IPS DF 4.7 (cell line): ENCODE data around the gene CADM1.

ENCODE experiments used
- DNase-seq: peaks from one replicate; pipeline ENCODE4 v3.0.0-alpha.2; 2013; ENCODE audit warnings: low spot score; ENCODE audit errors: extremely low read depth

CADM1 gene

DNA sequence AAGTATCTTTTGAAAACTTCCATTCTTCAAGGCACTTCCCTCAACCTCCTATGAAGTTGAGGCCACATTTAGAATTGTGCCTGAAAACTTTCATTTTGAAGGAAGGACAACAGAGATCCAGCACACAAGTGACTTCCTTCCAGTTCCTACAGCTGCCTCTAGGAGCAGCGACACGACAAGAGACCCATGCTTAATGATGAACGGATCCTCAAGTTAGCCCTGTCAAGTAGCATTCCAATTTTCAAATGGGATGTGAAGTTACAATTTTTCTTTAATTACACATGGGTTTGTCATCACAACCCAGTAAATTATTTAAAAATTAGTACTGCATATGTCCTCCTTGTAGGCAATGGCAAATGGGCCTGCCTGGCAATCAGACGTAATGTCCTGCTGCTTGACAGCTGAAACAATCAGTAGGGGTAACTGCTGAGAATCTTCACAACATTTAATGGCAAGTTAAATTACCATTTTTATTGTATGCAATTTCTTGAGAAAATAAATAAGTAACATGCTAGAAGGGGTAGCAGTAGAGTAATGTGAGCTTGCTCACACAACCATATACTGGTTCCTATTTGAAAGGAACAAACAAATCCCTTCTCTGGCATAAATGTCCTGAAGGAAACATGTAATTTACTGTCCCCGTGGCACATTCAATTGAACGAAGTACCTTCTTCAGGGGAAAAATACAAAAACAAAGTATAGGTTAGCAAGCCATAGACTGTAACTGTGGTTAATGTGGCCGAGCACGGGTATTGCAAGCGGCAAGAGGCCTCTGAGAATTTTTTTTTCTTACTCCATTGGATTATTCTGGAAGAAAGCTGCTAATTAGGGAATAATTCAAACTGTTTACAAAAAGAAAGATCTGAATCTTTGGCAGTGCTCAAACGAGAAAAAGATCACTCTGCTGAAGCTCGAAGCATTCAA is 288.3 kb downstream of the CADM1 start:
- DNase-seq, result no peak

DNA sequence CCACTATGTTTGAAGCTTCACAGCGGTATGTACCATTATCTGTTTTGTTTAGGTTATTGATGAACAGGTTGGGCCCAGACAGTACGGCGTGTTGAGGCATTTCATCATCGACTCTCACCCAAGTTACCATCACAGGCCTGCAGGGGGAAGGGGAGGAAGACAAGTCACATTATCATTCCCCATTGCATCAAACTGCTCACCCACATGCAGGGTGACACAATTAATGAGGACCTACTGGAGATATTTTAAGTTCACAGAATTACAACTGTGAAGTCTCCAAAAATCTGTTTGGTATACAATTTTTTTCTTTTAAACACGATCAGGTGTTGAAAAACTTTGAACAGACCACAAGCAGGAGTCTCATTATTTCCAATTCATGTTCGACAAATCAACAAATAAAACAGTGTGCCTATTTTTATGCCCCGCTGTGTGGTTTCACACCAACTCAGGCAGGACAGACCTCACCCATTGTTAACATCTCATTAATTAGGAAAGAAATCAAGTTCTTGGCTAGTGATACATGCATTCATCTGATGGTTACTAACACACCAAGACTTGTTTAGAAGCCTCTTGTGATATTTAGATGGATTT is 289.5 kb downstream of the CADM1 start:
- DNase-seq, result no peak

DNA sequence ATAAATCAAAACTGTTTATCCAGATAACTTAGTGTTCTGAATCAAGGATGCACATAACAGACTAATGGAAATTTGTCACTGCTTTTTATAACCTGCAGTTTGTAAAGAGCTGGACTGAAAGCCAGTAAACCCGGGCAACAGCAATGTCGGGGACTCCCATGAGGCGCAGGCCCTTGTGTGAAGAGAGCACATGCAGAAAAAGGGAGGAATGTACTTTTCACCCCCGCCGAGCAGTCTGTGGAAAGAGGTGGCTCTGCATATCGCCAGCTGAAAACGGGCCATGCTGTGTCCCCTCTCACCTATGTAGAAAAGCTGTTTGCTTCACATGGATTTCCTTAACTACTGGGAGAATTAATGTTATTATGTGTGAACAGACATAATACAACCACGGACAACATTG is 291.2 kb downstream of the CADM1 start:
- no peak for DNase-seq

DNA sequence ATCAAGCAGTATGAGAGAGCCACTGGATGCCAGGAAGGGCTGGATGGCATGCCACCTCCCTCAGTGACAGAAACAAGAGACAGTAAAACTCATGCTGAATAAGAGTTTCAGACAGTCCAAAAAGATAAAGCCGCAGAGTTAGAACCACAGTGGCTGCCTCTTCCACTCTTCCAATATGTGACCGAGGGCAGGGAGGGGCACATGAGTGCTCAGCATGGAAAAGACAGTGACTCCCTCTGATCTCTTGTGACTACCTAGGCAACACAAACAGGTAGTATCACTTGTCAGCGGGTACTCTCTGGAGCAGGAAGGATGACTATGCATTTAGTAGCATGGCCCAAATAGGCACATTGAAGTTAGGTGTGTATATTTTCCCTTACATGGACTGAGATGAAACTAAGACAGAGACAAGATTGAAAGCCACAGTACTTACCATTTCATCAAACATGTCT is 295.4 kb downstream of the CADM1 start:
- no peak for DNase-seq

DNA sequence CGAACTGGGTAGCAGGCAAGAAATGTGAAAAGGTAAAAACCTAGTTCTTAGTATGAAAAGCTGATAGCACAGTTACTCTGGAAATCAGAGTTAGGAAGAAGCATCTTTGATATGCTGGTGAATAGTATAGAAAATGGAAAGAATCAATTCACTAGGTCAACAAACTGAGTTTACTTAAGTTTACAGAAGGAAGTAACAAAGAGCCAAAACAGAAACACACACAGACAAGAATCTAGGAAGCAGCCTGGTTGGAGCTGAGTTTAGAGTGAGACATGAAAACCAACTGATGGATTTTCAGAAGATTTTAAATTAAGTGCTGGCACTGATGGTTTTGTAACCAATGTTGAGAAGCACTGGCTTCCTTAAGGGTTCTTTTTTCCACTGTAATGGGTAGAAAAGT is 296.3 kb downstream of the CADM1 start:
- DNase-seq, result no peak

DNA sequence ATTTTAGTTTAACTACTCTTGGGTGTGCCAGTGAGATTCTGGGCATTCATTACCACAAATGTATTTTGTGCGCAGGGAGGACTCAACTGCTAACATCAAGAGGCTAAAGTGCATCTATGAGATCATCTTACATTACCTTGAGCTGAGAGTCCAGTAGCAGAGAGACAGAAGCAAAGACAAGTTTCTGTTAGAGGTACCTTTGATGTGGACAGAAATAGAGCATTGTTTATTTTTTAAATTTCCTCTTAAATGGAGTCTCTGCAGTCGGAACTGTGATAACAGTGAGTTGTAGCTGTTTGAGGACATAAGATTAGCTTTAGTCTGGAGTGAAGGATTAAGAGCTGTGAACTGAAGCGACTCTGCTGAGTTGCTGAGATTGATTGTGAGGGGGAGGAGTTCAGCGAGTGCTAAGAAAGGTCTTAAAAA is 297.0 kb downstream of the CADM1 start:
- DNase-seq, result no peak

DNA sequence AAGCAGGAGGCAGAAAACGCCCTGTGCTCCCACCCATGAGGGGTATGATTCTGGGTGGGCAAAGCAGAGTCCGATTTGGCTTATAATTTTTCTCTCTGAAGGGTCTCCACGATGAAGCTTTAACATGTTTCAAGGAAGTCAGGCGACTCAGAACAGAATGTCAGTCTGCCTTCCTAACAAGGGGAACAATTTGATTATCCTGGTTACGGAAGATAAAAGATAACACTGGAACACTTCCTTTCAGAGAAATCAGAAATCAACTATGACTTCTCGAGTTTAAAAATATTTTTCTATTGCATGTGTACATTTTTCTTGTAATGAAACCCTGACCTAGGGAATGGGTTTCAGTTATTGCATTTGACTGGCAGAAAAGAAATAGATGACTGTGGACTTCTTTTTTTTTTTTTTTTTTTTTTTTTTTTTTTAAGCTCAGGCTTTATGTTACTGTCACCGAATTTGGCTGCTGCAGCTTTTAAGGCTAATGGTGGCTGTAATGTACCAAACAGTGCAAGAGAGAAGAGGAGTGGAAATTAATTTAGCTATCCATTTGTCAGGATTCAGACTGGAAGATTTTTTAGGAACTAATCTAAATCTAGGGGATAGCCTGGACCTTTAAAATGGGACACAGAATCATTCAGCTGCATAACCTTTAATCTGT is 297.7 kb downstream of the CADM1 start:
- no peak for DNase-seq

DNA sequence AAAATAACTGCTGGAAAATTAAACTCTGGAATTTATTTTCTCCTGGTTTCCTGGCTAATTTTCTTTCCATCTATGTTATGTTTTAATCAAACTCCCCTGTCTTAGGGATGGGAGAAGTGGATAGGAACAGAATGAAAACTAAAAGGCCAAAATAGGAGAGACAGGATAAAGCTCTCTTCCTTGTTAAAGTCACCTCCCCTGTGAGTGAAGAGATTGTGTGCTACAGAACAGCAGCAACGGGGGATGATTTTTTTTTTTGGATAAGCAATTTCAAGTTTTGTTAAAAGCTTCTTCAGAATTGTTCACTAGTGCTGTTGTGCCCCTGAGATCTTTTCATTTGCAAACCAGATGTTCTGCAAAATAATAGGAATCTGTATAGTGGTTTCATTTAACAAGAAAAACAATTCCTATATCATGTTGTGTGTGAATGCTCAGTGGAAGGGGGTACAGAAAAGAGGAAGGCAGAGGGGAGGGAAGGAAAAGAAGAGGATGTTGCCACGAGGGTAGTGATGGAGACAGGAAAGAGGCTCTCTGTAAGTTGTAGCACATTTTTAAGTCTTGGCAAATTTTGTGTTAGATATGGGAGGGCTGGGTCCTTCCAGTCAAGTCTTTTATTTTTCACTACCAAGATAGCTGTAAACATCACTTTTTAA is 301.2 kb downstream of the CADM1 start:
- DNase-seq, result no peak

DNA sequence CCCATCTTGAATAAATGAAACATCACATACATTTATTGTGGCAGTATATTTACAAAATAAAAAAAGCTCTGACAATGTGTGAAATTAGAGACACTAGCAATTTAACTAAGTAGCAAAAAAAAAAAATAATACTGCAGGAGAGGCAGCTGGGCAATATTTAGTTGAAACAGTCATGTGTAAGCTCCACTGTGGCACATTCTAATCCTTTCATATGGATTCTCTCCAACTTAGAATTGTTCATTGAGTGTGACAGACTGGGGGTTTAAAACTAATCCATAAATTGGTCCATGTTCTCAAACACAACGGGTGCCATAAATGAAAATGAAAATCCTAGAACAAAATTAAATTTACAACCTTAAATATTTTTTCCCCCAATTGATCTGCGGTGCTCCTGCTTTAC is 302.1 kb downstream of the CADM1 start:
- no peak for DNase-seq

DNA sequence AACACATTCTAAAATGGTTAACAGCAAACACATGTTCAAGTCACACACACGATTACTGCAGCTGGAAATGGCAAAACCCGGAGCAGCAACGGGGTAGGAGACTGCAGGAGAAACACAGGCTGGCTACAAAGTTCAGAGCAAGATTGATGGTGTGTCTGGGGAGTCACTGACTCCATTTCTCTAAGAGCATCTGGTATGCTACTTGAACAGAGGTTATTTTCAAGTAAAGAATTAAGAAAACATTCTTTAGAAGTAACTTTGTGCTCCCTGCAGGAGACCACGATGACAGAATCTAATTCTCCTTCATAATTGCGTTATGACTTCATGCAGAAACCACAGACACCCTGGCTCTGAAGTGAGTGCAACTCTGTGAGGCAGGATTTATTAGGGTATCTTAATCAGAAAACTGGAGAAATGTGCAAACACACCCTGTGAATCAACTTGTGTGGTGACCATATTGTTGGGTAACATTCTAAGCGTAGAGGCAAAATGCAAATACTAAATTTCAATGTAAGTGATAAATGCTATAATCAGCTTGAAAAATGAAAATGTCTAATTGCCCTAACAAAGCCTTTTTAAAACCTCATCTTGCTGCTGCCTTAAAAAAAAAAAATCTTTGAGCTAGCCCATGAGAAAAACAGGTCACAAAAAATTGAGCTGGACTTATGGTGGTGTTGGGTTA is 303.0 kb downstream of the CADM1 start:
- no peak for DNase-seq

DNA sequence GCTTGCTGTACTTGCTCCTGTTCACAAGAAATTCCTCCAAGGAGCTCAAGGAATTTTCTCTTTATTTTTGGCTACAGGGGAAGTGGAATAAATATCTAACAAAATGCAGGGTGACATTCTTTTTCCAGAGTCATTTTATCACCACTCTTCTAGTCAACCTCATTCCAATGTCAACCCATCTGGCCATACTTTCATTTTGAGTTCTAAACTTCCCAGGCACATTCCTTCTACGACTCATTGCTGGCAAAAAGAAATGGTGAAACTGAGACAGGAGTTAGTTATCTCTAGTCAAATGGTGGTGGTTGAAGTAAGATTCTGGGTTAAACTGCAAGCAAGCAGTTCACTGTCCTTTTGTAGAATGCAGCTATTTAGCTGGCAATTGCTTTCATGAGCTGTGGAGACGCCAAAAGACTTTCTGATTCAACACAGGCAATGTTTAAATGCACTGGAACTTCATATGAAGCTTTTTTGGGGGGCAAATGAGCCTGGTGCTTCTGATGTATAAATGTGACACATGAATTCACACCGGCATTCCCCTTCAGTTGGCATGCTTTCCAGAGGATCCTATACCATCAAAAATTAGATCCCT is 304.6 kb downstream of the CADM1 start:
- DNase-seq, result no peak

DNA sequence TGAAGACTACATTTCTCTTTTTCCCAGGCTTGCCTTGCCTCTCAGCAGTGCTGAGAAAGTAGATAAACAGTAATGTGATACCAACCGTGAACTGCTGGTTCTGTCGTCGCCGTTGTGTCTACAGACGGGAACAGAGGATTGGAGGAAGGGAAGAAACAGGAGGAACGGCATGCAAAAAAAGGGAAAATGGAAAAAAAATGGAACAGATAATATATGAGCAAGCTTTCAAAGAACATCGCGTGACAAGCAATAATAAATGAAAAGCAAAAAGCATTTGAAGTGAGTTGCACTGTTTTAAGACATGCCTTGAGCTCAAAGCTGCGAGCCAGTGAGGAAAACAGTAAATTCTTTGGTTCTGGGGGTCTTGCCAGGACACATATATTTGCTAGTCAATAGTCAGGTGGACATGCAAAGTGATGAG is 305.9 kb downstream of the CADM1 start:
- DNase-seq, result no peak

DNA sequence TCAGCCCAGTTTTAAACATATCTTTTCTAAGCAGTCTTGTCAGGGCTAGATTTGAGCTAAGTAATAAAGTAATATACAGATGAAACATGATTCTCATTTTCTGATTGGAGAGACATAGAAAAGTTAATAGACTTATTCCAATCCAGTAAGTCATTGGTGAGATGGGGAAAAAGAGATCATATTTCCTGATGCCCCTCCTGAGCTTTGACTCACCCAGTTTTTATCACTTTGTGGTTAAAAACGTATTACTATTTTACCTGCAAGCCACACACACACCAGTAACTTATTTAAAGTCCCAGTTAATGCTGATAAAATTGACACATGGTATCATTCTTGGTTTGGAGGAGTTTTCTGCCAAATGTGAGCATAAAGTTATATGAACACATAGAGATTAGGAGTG is 306.8 kb downstream of the CADM1 start:
- DNase-seq, result no peak

DNA sequence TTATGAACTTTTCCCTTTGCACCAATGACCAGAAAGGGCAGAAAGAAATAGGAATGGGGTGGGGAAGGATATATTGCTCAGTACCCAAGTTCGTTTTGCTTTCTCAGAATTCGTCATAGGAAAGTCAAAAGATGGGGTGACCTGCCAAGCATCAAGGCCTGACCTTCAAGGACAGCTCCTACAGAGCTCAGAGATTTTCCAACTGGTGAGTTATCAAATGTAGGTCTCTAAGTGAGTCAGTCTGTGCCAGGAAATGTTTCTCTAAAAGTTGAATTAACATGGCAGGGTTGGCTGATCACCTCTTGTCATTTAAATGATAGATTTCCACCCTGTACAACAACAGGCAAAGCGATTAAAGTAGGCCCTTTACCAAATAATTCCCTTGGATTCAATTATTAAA is 307.2 kb downstream of the CADM1 start:
- no peak for DNase-seq

DNA sequence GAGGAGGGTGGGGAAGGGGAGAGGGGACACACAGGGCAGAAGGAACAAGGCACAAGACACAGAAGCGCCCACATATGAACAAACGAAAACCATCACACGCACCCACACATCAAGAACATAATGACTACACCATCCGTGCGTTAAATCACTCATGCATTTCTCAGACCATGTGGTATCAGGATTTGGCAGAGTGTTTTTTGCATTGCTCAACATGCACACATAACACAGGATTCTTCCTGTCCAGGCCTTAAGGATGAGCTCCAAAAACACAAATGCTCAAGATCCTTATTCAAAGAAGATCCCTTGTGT is 309.5 kb downstream of the CADM1 start:
- DNase-seq, result no peak

DNA sequence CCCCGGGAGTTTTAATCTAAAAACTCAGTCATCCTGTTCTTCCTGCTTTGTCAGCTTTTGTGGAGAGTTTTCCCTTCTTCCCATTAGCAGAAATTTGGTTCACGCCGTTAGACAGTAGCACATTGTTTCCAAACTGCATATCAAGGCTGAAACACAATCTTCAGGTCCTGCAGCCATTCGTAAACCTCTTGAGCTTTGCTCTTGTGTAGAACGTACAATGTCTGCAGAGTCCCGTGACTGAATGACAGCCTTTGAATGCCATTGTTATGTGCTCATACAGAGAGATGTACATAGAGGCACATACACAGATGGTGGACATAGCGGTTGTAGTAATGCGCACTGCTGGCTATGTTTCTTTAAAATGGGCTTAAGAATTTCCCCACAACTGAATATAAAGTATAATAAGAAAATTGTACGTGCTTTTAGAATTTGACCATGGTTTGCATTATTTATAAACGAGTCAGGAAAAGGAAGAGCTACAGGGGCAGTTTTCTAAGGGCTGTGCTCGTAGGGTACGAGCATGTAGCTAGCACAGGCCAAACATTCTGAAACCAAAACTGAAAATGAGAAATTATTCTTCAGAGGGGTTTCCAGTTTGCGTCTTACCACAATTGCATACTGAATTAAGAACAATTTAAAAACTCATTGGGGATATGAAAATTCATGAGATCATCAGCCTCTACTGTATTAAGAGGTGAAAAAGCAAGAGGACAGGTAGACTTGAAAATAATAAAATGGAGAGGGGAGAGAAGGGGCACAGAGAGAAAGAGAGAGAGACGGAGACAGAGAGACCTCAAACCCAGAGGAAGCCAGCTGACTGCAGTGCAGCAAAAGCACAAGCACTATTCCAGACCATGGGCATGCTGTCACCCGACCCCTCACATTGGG is 310.1 kb downstream of the CADM1 start:
- DNase-seq, result no peak

DNA sequence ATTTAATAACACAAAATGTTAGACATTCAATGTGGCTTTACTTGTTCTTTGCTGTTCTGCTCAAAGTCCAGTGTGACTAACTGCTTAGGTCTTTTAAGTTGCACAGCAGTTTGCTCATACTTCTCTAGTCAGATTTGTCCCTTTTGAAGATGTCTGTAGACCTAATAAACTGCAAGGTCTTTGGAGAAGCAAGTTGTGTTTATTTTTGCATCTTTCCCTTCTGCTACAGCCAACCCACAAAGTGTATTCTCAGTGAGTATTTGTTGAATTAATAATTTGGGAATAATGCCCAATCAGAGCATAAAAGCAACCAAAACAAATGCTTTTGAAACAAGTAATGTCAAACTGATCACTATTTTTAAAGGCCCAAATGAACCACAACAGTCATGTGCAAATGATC is 312.5 kb downstream of the CADM1 start:
- no peak for DNase-seq

DNA sequence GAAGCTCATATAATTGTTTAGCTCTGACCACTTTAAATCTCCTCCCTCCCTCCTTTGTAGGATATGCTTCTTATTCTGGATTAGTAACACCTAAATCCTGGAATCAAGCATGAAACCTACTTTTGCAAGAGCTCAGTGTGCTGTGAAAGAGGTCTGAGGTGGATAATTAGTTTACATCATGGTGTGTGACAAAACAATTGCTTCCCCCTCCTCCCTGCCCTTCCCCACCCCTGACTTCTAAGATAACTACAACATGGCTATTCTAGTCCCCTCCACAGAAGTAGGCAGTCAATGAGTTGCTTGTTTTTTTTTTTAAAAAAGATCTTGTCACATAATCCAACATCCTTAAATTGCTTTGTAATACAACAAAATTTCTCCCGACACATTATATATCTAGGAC is 314.0 kb downstream of the CADM1 start:
- no peak for DNase-seq

DNA sequence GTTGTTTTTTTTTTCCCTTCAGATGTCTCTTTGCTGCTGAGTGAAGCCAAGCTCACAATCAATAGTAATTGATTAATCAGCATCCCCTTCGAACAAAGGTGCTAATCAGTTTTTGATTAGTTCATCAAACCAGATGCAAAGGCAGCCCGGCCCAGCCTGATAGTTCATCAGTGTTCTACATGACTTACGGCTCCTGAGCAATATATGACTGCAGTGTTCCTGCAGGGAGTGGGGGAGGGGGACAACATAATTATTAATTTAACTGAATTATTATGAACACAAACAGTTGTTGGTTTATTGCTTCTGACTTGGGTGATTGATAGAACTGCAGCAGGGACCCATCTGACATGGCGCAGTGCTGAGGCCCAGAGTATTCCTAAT is 315.3 kb downstream of the CADM1 start:
- no peak for DNase-seq
